Activated B cell treated with CpG ODN at 0.5 μM for 24 hours (primary cell): Measurements from ENCODE around the gene KDM2A. TPM values are rescaled to one million over a fixed set of nuclear protein-coding genes. Genes with fewer than 3 reads are reported as not detected.

ENCODE experiments used
- ATAC-seq: fragments of 200-7000 bp; cut with Tn5 transposase; one replicate; pipeline ENCODE4 v1.10.0; 2021; ENCODE audit warnings: low read depth, mild to moderate bottlenecking, moderate library complexity
- CTCF ChIA-PET: fragments of 350-600 bp; sonication (Branson Sonifier 250); formaldehyde crosslinking; loops from one replicate; lab custom pipeline; 2021; ENCODE audit warnings: antibody characterized with exemption; lab: Charles Lee
- POLR2A ChIA-PET: fragments of 350-600 bp; sonication (Branson Sonifier 250); formaldehyde crosslinking; loops from one replicate; lab custom pipeline; 2021; ENCODE audit warnings: antibody characterized with exemption; lab: Charles Lee
- DNase-seq: peaks from one replicate; pipeline ENCODE4 v3.0.0; 2022
- H3K27ac Mint-ChIP-seq: one replicate; pipeline ENCODE4 v1.8.0; 2020; ENCODE audit warnings: mixed read lengths
- H3K27me3 Mint-ChIP-seq: one replicate; pipeline ENCODE4 v1.8.0; 2021; ENCODE audit warnings: mixed read lengths
- H3K36me3 Mint-ChIP-seq: one replicate; pipeline ENCODE4 v1.8.0; 2021; ENCODE audit warnings: low read depth, mixed read lengths
- H3K4me1 Mint-ChIP-seq: one replicate; pipeline ENCODE4 v1.8.0; 2021; ENCODE audit warnings: mixed read lengths
- H3K4me3 Mint-ChIP-seq: one replicate; pipeline ENCODE4 v1.8.0; 2020; ENCODE audit warnings: mild to moderate bottlenecking, mixed read lengths
- H3K9me3 Mint-ChIP-seq: one replicate; pipeline ENCODE4 v1.8.0; 2020; ENCODE audit warnings: mixed read lengths
- intact Hi-C: fragments of 100-400 bp; cut with micrococcal nuclease; formaldehyde crosslinking; loops from one replicate; pipeline ENCODE4 v1.15.1; 2024
- total RNA-seq: library from RNA; stranded (reverse); gene quantifications from 2 replicates; pipeline ENCODE4 v1.2.3, GENCODE V29; 2022
- TF ChIP-seq, protein P1 (sequence below): fragments of 200-600 bp; IDR thresholded peaks from one replicate; pipeline ENCODE4 v1.8.0; 2022; ENCODE audit warnings: antibody characterized with exemption, mild to moderate bottlenecking

KDM2A gene
- total RNA-seq, 1 donor from 2014 or later = 160 TPM

DNA sequence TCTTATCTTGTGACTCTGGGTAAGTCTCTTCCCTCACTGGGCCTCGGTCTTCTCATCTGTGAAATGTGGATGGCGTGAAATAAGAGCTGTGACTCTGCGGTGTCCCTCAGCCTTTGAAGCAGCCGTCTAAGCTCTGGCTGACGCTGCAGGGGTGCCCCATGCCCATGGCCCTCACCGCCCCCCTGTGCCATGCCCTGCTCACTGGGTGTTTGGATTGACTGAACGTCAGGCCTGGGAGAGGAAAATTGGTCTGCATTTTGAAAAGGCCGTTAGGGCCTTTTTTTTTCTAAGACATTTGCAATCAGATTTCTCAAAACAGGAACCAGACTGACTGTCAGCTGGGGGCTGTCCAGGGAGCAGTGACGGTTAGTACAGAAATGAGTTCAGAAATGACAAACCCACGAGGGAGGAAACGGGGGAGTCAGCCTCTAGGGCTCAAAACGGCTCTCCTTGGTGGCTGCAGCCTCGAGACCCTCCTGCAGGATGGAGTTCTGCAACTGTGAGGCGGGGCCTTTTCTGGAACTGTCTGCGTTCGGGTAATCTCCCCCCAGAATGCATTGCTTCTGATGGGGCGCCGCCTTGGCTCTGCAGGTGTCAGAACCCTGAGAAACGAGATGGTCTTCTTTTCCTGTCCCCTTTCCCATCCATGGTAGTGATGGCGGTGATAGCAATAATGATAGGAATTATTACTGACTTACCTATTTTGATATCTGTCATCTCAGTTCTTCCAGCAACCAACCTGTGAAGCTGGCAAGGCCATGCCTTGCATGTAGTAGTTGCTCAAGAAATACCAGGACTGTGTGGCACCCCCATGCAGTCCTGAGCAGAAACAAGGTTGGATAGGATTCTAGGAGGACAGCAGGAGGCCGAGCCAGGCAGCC, 149.3 kb downstream of the KDM2A start:
- Mint-ChIP-seq H3K9me3 (no peaks in the 10 kb centered on the region), H3K27ac (peak overlapping the region; percentile 98), H3K27me3 (no peaks in the 10 kb centered on the region), H3K36me3 (peaks cover 38% of the 10 kb centered on the region), H3K4me3 (peak overlapping the region; percentile 92), H3K4me1 (peaks cover 73% of the 10 kb centered on the region)
- ChIA-PET POLR2A (interaction anchor here (0.7 to 9.6 kb wide), 22 partner anchors 8 to 426 kb away, joined by 3 to 280 read pairs (median 3); partner anchors contain the start of genes ANKRD13D, POLD4, PPP1CA and RAD9A), CTCF (interaction anchor here (0.9 to 3.2 kb wide), 10 partner anchors 10 to 115 kb away, joined by 3 to 26 read pairs (median 5); partner anchors contain the start of gene ANKRD13D)
- intact Hi-C loops = loop anchor here (1.0 to 2.0 kb wide), 5 partner anchors 9 to 238 kb away; partner anchors contain the start of gene POLD4
- DNase-seq (peak; percentile 53), ATAC-seq (peak; percentile 64)
- TF ChIP-seq, protein P1, sequence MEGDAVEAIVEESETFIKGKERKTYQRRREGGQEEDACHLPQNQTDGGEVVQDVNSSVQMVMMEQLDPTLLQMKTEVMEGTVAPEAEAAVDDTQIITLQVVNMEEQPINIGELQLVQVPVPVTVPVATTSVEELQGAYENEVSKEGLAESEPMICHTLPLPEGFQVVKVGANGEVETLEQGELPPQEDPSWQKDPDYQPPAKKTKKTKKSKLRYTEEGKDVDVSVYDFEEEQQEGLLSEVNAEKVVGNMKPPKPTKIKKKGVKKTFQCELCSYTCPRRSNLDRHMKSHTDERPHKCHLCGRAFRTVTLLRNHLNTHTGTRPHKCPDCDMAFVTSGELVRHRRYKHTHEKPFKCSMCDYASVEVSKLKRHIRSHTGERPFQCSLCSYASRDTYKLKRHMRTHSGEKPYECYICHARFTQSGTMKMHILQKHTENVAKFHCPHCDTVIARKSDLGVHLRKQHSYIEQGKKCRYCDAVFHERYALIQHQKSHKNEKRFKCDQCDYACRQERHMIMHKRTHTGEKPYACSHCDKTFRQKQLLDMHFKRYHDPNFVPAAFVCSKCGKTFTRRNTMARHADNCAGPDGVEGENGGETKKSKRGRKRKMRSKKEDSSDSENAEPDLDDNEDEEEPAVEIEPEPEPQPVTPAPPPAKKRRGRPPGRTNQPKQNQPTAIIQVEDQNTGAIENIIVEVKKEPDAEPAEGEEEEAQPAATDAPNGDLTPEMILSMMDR = no peak

DNA sequence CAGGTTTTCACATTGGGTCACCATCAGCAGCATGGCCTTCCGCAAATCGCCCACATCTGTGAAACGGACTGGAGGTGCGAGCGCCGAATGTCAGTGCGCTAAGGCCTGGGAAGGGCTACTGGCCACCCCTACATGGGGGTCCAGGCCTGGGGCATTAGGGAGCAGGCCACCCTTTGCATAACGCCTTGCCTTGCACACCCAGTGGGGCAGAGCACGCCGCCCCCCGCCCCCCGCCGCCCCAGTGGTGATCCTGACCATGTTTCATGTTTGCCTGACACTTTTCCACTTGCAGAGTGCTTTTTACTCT, 149.9 kb downstream of the KDM2A start:
- DNase-seq = no peak
- H3K9me3 Mint-ChIP-seq = no peaks in the 10 kb centered on the region
- CTCF ChIA-PET = interaction anchor here (1.3 to 3.2 kb wide), 3 partner anchors 9 to 114 kb away, joined by 3 to 26 read pairs (median 15); no protein-coding TSS in a partner anchor
- ATAC-seq = no peak
- H3K4me3 Mint-ChIP-seq = peak overlapping the region; percentile 92
- H3K4me1 Mint-ChIP-seq = peaks cover 78% of the 10 kb centered on the region
- TF ChIP-seq, protein P1 = no peak
- POLR2A ChIA-PET = interaction anchor here (1.1 to 9.6 kb wide), 9 partner anchors 10 to 426 kb away, joined by 3 to 280 read pairs (median 22); partner anchors contain the start of genes ANKRD13D, POLD4 and PPP1CA
- H3K27me3 Mint-ChIP-seq = no peaks in the 10 kb centered on the region
- intact Hi-C loops = loop anchor here (1.0 to 2.0 kb wide), 5 partner anchors 8 to 238 kb away; partner anchors contain the start of gene POLD4
- peak overlapping the region; percentile 98 for H3K27ac Mint-ChIP-seq
- peaks cover 38% of the 10 kb centered on the region for H3K36me3 Mint-ChIP-seq

DNA sequence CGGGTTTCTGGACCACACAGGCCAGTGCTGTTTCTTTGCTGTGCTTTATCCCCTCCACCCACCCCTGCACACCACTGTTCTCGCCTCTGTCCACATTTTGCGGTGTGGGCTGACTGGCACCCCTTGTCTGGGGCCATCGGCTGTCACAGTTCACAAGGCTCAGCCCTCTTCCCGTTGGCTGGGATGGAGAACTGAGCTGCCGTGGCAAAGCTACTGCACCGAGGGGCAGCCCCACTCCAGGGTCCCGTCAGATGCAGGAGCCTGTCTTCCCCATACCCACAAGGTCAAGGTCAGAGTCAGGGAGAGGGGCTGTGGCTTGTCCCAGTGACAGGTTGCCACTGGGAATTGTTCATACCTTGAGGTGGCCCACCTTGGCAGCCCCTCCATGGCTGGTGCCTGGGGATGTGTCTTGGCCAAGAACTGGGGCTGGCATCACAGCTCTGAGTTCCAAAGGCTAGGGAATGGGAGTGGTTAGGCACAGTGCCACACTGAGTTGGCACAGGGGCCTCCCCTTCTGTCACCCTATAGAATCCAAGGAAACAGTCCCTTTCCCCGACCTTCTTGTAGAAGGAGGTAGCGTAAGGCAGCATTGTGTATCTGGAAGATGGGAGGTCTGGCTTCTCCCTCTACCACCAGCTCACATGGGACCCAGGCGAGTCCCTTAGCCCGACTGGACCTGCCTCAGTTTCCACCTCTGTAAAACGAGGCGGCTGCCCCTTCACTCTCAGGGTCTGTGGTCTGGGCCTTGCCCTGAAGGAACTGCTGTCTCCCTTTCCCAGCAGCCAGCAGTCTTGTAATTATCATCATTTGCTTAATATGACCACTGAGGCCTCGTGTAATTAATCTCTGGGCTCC, 150.6 kb downstream of the KDM2A start:
- Mint-ChIP-seq H3K36me3 (peaks cover 41% of the 10 kb centered on the region), H3K9me3 (no peaks in the 10 kb centered on the region), H3K4me1 (peaks cover 85% of the 10 kb centered on the region), H3K4me3 (peak overlapping the region; percentile 92), H3K27me3 (no peaks in the 10 kb centered on the region), H3K27ac (peak overlapping the region; percentile 98)
- TF ChIP-seq, protein P1 = no peak
- intact Hi-C loops = loop anchor here (2.0 kb wide), 1 partner anchor 237 kb away; no protein-coding TSS in a partner anchor
- POLR2A ChIA-PET = interaction anchor here (0.7 to 9.6 kb wide), 13 partner anchors 9 to 132 kb away, joined by 3 to 280 read pairs (median 10); partner anchors contain the start of genes ANKRD13D, POLD4, PPP1CA and RAD9A
- DNase-seq = no peak
- ATAC-seq = no peak
- CTCF ChIA-PET = interaction anchor here (0.9 to 3.4 kb wide), 4 partner anchors 13 to 113 kb away, joined by 3 to 26 read pairs (median 12); partner anchors contain the start of gene ANKRD13D

DNA sequence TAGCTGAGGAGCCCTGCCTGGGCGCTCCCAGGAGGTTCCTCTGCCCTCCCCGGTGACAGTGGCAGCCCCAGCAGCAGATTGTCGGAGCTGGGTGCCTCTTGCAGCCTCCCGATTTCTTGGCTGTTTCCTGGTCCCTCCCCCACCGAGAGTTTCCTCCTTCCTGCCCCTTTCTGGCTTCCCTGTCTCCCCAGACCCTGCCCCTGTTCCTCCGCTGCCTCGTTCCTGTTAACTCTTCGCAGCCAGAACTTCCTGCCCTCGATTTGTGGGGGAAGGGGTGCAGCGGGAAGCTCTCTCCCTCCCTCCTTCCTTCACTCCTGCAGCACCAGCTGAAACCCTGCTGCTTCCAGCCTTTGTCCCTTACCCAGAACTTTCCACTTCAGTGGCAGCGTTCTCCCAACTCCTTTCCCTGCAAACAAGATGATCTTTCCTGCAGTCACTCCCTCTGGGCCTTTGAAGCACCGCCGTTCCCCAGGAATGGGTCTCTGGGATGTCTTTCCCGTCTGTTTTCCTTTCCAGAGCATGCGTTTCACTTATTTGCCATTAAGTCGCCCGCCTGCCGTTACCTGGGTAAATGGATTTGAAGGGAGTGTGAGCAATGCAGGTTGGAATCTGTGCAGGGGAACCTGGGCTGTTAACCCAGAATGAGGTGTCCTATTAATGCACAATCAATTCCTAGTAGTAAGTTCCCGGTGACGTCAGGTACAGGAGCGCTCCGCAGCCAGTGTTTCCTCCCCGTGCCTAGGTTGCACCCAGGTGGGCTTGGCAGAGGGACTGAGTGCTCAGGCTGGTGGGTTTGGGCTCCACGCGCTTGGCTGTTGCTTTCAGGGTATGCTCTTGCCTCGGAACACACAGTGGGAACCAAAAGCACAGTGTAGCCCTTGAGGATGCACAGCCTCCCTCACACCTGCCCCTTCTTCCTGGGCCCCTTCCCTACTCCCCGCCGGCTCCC, 151.5 kb downstream of the KDM2A start:
- H3K27ac Mint-ChIP-seq = peak overlapping the region; percentile 98
- DNase-seq (peak; percentile 17), ATAC-seq (no peak)
- CTCF ChIA-PET = interaction anchor here (0.9 to 3.4 kb wide), 5 partner anchors 9 to 112 kb away, joined by 3 to 20 read pairs (median 4); partner anchors contain the start of gene ANKRD13D
- peaks cover 45% of the 10 kb centered on the region for H3K36me3 Mint-ChIP-seq
- peaks cover 89% of the 10 kb centered on the region for H3K4me1 Mint-ChIP-seq
- TF ChIP-seq, protein P1 = no peak
- no peaks in the 10 kb centered on the region for H3K27me3 Mint-ChIP-seq
- H3K9me3 Mint-ChIP-seq = no peaks in the 10 kb centered on the region
- POLR2A ChIA-PET = interaction anchor here (0.7 to 9.6 kb wide), 11 partner anchors 9 to 131 kb away, joined by 3 to 280 read pairs (median 10); partner anchors contain the start of genes ANKRD13D, POLD4, PPP1CA and RAD9A
- H3K4me3 Mint-ChIP-seq = peak overlapping the region; percentile 92
- intact Hi-C loops = no loop called here
